Colonic mucosa (tissue), 4 donors: ENCODE data around the gene SLC12A5. TPM values are rescaled to one million over a fixed set of nuclear protein-coding genes. Genes with fewer than 3 reads are reported as not detected.

Experiments used
- DNase-seq: peaks from one replicate; pipeline ENCODE4 v3.0.0-alpha.2; 2020
- H3K27ac ChIP-seq: fragments of 200-600 bp; one replicate; pipeline ENCODE4 v1.8.0; 2021
- H3K27me3 ChIP-seq: fragments of 200-600 bp; one replicate; pipeline ENCODE4 v1.8.0; 2021
- H3K36me3 ChIP-seq: fragments of 200-600 bp; one replicate; pipeline ENCODE4 v1.8.0; 2021
- H3K4me1 ChIP-seq: fragments of 200-600 bp; one replicate; pipeline ENCODE4 v1.8.0; 2021; ENCODE audit warnings: mild to moderate bottlenecking
- H3K4me3 ChIP-seq: fragments of 200-600 bp; one replicate; pipeline ENCODE4 v1.8.0; 2021
- H3K9ac ChIP-seq, 2 donors: one replicate each; pipeline ENCODE4 v1.7.0; 2013; ENCODE audit warnings: control low read depth in 2 of 2, low read depth in 2 of 2, low read length in 2 of 2
- H3K9me3 ChIP-seq: fragments of 200-600 bp; one replicate; pipeline ENCODE4 v1.8.0; 2021
- intact Hi-C: fragments of 100-400 bp; cut with DNase I; formaldehyde crosslinking; loops from one replicate; pipeline ENCODE4 v1.14.1; 2022
- total RNA-seq, 2 donors: library from RNA; stranded (reverse); fragmentation: NEBNext Ultra II Directional in 1 of 2; extraction: Animal tissue kit (Norgen Biotek cat#: 25700) in 1 of 2; gene quantifications; one replicate each; pipeline ENCODE4 v1.2.1, GENCODE V29; 2021
- TF ChIP-seq, protein P1 (sequence below): fragments of 200-600 bp; IDR thresholded peaks from one replicate; pipeline ENCODE4 v1.8.0; 2022; ENCODE audit warnings: antibody characterized with exemption, mild to moderate bottlenecking
- donor health status: healthy.
- donor health status: DM: no; HTN: no; CAD: no.
- donor health status: DM: no; HTN: no; CAD: no.

SLC12A5 gene
- total RNA-seq, 2 donors from 2014 or later, result 0.96 TPM; not detected in 1

- no peak overlapping the region for H3K27ac ChIP-seq
- intact Hi-C loops, result no loop called here
- no peak for DNase-seq
- no peaks in the 10 kb centered on the region for H3K36me3 ChIP-seq
- H3K4me1 ChIP-seq, result no peaks in the 10 kb centered on the region
- no peak overlapping the region for H3K4me3 ChIP-seq
- no peaks in the 10 kb centered on the region for H3K9me3 ChIP-seq
- no peak overlapping the region for H3K9ac ChIP-seq
- TF ChIP-seq, protein P1, sequence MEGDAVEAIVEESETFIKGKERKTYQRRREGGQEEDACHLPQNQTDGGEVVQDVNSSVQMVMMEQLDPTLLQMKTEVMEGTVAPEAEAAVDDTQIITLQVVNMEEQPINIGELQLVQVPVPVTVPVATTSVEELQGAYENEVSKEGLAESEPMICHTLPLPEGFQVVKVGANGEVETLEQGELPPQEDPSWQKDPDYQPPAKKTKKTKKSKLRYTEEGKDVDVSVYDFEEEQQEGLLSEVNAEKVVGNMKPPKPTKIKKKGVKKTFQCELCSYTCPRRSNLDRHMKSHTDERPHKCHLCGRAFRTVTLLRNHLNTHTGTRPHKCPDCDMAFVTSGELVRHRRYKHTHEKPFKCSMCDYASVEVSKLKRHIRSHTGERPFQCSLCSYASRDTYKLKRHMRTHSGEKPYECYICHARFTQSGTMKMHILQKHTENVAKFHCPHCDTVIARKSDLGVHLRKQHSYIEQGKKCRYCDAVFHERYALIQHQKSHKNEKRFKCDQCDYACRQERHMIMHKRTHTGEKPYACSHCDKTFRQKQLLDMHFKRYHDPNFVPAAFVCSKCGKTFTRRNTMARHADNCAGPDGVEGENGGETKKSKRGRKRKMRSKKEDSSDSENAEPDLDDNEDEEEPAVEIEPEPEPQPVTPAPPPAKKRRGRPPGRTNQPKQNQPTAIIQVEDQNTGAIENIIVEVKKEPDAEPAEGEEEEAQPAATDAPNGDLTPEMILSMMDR, result no peak
- no peaks in the 10 kb centered on the region for H3K27me3 ChIP-seq
These were observed 80.0 kb downstream of the SLC12A5 start for GRCh38 chr20:46108976-46109375.

Other genes with a start within 250 kb of the SLC12A5 start
- 10 to 100 TPM in 1 of 2 donors, 1 to 10 TPM in 1; 2.5 to 15.6 TPM for gene WFDC3, start 237.3 kb upstream of the SLC12A5 start, total RNA-seq
- gene DNTTIP1, start 237.3 kb upstream of the SLC12A5 start, total RNA-seq, result 10 to 100 TPM; 41.5 to 96.5 TPM
- gene UBE2C, start 216.6 kb upstream of the SLC12A5 start, total RNA-seq, result 100 to 1,000 TPM in 1 of 2 donors, 10 to 100 TPM in 1; 23.7 to 117 TPM
- gene TNNC2, start 201.9 kb upstream of the SLC12A5 start, total RNA-seq, result 1 to 10 TPM; 2.9 to 3.8 TPM
- gene SNX21, start 195.4 kb upstream of the SLC12A5 start, total RNA-seq, result 10 to 100 TPM; 11.2 to 12.6 TPM
- gene ACOT8, start 171.8 kb upstream of the SLC12A5 start, total RNA-seq, result 10 to 100 TPM; 49.8 to 58.5 TPM
- gene ZSWIM3, start 171.6 kb upstream of the SLC12A5 start, total RNA-seq, result 1 to 10 TPM; 4.6 to 5.2 TPM
- 10 to 100 TPM; 13.3 to 13.4 TPM for gene ZSWIM1, start 148.0 kb upstream of the SLC12A5 start, total RNA-seq
- 1 to 10 TPM; 1.5 TPM for gene SPATA25, start 141.6 kb upstream of the SLC12A5 start, total RNA-seq
- gene NEURL2, start 138.0 kb upstream of the SLC12A5 start, total RNA-seq, result 1 to 10 TPM; 3.5 to 4.0 TPM
- gene CTSA, start 137.9 kb upstream of the SLC12A5 start, total RNA-seq, result 100 to 1,000 TPM; 273 to 366 TPM
- 10 to 100 TPM; 17.4 to 36.2 TPM for gene PLTP, start 117.1 kb upstream of the SLC12A5 start, total RNA-seq
- 10 to 100 TPM; 28.9 to 33.6 TPM for gene PCIF1, start 94.5 kb upstream of the SLC12A5 start, total RNA-seq
- 10 to 100 TPM; 11.3 to 22.1 TPM for gene ZNF335, start 57.0 kb upstream of the SLC12A5 start, total RNA-seq
- 1 to 10 TPM; 1.3 to 4.0 TPM for gene MMP9, start 20.3 kb upstream of the SLC12A5 start, total RNA-seq
- gene NCOA5, start 60.7 kb downstream of the SLC12A5 start, total RNA-seq, result 10 to 100 TPM; 20.4 to 32.1 TPM
- 1 to 10 TPM; 2.8 to 4.4 TPM for gene CD40, start 89.1 kb downstream of the SLC12A5 start, total RNA-seq